Tibial nerve (tissue), 4 donors: ENCODE results near the gene PIK3R1.

ENCODE experiments used
- EP300 ChIP-seq, 2 donors: sonication (generic); formaldehyde crosslinking; IDR thresholded peaks; one replicate each; pipeline ENCODE4 v1.6.1; 2017; ENCODE audit warnings: antibody characterized with exemption in 2 of 2, mild to moderate bottlenecking in 1 of 2
- POLR2A ChIP-seq, 2 donors: fragments of 450-650 bp; IDR thresholded peaks; one replicate each; pipeline ENCODE4 v1.6.1; 2017; ENCODE audit warnings: antibody characterized with exemption in 2 of 2, mild to moderate bottlenecking in 2 of 2, moderate library complexity in 2 of 2
- TF ChIP-seq, protein P1 (sequence below), 5 experiments: fragments of 200-600 bp in 3 of 5; fragments of 450-650 bp in 2 of 5; sonication (generic) in 3 of 5; IDR thresholded peaks; one replicate each; pipeline ENCODE4 v1.5.1; 2016 to 2019; ENCODE audit warnings: antibody characterized with exemption in 5 of 5, mild to moderate bottlenecking in 3 of 5, moderate library complexity in 2 of 5

DNA sequence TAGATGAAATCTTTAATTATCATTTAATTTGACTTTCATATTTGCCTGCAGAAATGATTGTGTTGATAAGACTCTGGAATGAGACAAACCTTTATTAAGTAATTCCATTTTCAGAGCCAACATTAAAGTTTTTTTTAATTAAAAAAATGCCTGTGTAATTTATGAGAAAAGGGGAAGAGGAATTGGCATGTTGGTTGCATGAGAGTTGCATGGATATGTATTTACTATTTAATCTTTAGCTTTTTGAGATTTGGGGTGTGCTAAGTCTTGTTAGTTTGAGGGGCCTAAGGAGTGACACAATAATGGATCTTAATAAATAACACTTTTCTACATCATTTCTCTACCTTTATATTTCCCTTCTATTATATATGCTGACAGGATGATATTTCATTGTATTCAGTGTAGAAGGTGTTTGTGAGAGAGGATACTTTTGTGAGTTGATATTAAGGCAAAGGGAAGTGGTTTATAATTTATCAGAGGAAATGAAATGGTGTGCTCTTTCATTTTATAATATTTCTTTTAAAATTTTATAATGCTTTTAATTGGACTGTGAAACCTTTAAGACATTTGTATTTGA lies 54.9 kb downstream of the PIK3R1 start:
- TF ChIP-seq, protein P1, sequence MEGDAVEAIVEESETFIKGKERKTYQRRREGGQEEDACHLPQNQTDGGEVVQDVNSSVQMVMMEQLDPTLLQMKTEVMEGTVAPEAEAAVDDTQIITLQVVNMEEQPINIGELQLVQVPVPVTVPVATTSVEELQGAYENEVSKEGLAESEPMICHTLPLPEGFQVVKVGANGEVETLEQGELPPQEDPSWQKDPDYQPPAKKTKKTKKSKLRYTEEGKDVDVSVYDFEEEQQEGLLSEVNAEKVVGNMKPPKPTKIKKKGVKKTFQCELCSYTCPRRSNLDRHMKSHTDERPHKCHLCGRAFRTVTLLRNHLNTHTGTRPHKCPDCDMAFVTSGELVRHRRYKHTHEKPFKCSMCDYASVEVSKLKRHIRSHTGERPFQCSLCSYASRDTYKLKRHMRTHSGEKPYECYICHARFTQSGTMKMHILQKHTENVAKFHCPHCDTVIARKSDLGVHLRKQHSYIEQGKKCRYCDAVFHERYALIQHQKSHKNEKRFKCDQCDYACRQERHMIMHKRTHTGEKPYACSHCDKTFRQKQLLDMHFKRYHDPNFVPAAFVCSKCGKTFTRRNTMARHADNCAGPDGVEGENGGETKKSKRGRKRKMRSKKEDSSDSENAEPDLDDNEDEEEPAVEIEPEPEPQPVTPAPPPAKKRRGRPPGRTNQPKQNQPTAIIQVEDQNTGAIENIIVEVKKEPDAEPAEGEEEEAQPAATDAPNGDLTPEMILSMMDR (IDR thresholded peaks at IDR 0.05) = no peak
- TF ChIP-seq EP300 (IDR thresholded peaks at IDR 0.05) = no peak
- TF ChIP-seq POLR2A (IDR thresholded peaks at IDR 0.05) = no peak
